Fibroblast of lung (primary cell): ENCODE data around the gene ARHGAP21.

Experiments
- CTCF ChIP-seq, 2 donors: IDR thresholded peaks in 1 of 2; conservative IDR thresholded peaks in 1 of 2; 1 replicate in 1 of 2; 2 replicates in 1 of 2; pipeline ENCODE4 v1.5.1; 2011 to 2012; ENCODE audit warnings: low read length in 2 of 2, control low read depth in 1 of 2, inconsistent platforms in 1 of 2, low read depth in 1 of 2, mild to moderate bottlenecking in 1 of 2
- EZH2 ChIP-seq: IDR thresholded peaks from 2 replicates; pipeline ENCODE4 v1.5.1; 2012; ENCODE audit warnings: low read length, control low read depth, mild to moderate bottlenecking; ENCODE audit errors: missing control alignments

- TF ChIP-seq CTCF (conservative IDR thresholded peaks at IDR 0.05 in 1 of 2, IDR thresholded peaks at IDR 0.05 in 1 of 2; ENCODE audit: low read depth in 1 of 2, low read length in 2 of 2), result no peak
- no peak for TF ChIP-seq EZH2
Observed at GRCh38 chr10:24762161-24762924, 38.7 kb upstream of the ARHGAP21 start.
